Type B pancreatic cell (in vitro differentiated cells): ENCODE data around the gene ORC1. TPM values are rescaled to one million over a fixed set of nuclear protein-coding genes. Genes with fewer than 3 reads are reported as not detected.

Experiments
- DNase-seq: peaks from one replicate; pipeline ENCODE4 v3.0.0; 2021; ENCODE audit warnings: mixed read lengths; ENCODE audit not compliant: unreplicated experiment; ENCODE audit errors: extremely low spot score
- H3K27ac Mint-ChIP-seq: 2 replicates; pipeline ENCODE4 v1.8.0; 2021; ENCODE audit warnings: mild to moderate bottlenecking, mixed read lengths
- H3K27me3 Mint-ChIP-seq: 2 replicates; pipeline ENCODE4 v1.8.0; 2021; ENCODE audit warnings: mixed read lengths
- H3K36me3 Mint-ChIP-seq: 2 replicates; pipeline ENCODE4 v1.8.0; 2021; ENCODE audit warnings: mixed read lengths
- H3K4me1 Mint-ChIP-seq: one replicate; pipeline ENCODE4 v1.8.0; 2021; ENCODE audit warnings: mixed read lengths; ENCODE audit not compliant: unreplicated experiment
- H3K4me3 Mint-ChIP-seq: 2 replicates; pipeline ENCODE4 v1.8.0; 2021; ENCODE audit warnings: mild to moderate bottlenecking, mixed read lengths
- H3K9me3 Mint-ChIP-seq: 2 replicates; pipeline ENCODE4 v1.8.0; 2021; ENCODE audit warnings: mixed read lengths
- total RNA-seq: library from RNA; stranded (reverse); gene quantifications from 2 replicates; pipeline ENCODE4 v1.2.1, GENCODE V29; 2021; ENCODE audit warnings: low replicate concordance
- TF ChIP-seq, protein P1 (sequence below): fragments of 200-600 bp; sonication (generic); conservative IDR thresholded peaks from 2 replicates; pipeline ENCODE4 v1.5.0; 2021; ENCODE audit warnings: antibody characterized with exemption, mild to moderate bottlenecking

Gene ORC1
- total RNA-seq, 1 donor from 2014 or later, result 14.8 TPM

- Mint-ChIP-seq H3K27me3 (no peaks in the 10 kb centered on the region), H3K27ac (no peak overlapping the region), H3K9me3 (no peaks in the 10 kb centered on the region), H3K4me3 (no peak overlapping the region), H3K36me3 (peaks cover 19% of the 10 kb centered on the region), H3K4me1 (peaks cover 4% of the 10 kb centered on the region)
- DNase-seq, result no peak
- TF ChIP-seq, protein P1, sequence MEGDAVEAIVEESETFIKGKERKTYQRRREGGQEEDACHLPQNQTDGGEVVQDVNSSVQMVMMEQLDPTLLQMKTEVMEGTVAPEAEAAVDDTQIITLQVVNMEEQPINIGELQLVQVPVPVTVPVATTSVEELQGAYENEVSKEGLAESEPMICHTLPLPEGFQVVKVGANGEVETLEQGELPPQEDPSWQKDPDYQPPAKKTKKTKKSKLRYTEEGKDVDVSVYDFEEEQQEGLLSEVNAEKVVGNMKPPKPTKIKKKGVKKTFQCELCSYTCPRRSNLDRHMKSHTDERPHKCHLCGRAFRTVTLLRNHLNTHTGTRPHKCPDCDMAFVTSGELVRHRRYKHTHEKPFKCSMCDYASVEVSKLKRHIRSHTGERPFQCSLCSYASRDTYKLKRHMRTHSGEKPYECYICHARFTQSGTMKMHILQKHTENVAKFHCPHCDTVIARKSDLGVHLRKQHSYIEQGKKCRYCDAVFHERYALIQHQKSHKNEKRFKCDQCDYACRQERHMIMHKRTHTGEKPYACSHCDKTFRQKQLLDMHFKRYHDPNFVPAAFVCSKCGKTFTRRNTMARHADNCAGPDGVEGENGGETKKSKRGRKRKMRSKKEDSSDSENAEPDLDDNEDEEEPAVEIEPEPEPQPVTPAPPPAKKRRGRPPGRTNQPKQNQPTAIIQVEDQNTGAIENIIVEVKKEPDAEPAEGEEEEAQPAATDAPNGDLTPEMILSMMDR, result no peak
These were observed 59.0 kb downstream of the ORC1 start for GRCh38 chr1:52345252-52345651.

DNA sequence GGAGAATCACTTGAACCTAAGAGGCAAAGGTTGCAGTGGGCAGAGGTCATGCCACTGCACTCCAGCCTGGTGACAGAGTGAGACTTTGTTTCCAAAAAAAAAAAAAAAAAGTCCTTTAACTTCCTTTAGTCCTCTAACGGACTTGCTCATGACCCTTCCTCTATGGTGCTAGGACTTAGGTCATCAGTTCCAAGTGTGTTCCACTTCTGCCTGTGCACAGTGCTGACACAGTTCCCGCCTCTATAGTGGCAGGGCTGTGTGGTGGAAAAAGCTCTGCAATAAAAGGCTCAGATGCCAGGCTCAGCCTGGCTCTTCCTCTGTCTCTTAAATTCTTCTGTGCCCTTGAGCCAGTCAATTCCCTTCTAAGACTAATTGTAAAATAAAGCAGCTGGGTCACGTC, 60.2 kb downstream of the ORC1 start:
- Mint-ChIP-seq H3K27ac (no peak overlapping the region), H3K4me1 (peaks cover 3% of the 10 kb centered on the region), H3K4me3 (no peak overlapping the region), H3K9me3 (no peaks in the 10 kb centered on the region), H3K36me3 (peaks cover 26% of the 10 kb centered on the region), H3K27me3 (no peaks in the 10 kb centered on the region)
- TF ChIP-seq, protein P1, result no peak
- peak; percentile 16 for DNase-seq

GRCh38 chr1:52341655-52342260, 62.5 kb downstream of the ORC1 start:
- Mint-ChIP-seq H3K4me3 (no peak overlapping the region), H3K27ac (no peak overlapping the region), H3K36me3 (peaks cover 33% of the 10 kb centered on the region), H3K9me3 (no peaks in the 10 kb centered on the region), H3K27me3 (no peaks in the 10 kb centered on the region), H3K4me1 (no peaks in the 10 kb centered on the region)
- TF ChIP-seq, protein P1, result no peak
- peak; percentile 29 for DNase-seq

- Mint-ChIP-seq H3K4me3 (no peak overlapping the region), H3K4me1 (no peaks in the 10 kb centered on the region), H3K36me3 (peaks cover 32% of the 10 kb centered on the region), H3K27me3 (no peaks in the 10 kb centered on the region), H3K27ac (no peak overlapping the region), H3K9me3 (no peaks in the 10 kb centered on the region)
- TF ChIP-seq, protein P1, result no peak
- no peak for DNase-seq
These were observed 66.8 kb downstream of the ORC1 start for GRCh38 chr1:52337439-52337838.

DNA sequence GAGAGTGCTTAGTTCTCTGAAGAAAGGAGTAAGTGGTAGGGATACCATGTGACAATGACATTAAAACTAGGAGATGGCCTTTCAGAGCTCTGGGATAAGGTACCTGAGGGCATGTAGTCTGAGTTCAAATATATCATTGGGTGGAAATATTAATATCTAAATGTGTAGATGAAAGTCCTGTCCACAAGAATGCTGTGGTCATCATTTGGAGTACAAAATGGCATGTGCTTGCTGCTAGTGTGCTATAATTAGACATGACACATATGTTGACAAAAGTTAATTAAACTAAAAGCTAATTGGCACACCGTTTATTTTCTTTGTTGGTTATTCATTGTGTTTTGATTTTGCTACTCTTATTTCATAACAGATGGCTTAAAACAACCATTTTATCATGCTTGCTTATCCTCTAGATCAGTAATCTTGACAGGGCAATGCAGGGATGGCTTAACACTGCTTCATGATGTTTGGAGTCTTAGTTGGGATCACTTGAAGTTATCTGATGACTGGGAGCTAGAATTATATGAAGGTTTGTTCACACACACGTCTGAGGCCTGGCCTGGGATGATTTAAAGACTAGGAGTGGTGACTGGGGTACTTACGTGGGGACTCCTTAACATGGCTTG, 69.2 kb downstream of the ORC1 start:
- no peaks in the 10 kb centered on the region for H3K9me3 Mint-ChIP-seq
- peaks cover 32% of the 10 kb centered on the region for H3K36me3 Mint-ChIP-seq
- TF ChIP-seq, protein P1, result no peak
- no peak overlapping the region for H3K27ac Mint-ChIP-seq
- H3K4me1 Mint-ChIP-seq, result no peaks in the 10 kb centered on the region
- no peak overlapping the region for H3K4me3 Mint-ChIP-seq
- no peaks in the 10 kb centered on the region for H3K27me3 Mint-ChIP-seq
- DNase-seq, result no peak
